ENCODE measurements around the gene SERHL2. TPM values are rescaled to one million over a fixed set of nuclear protein-coding genes. Genes with fewer than 3 reads are reported as not detected.

SERHL2 gene
- total RNA-seq, 1 experiment from 2014 or later = 1.1 TPM

GRCh38 chr22:42620084-42620483 is 66.3 kb downstream of the SERHL2 start:
- CTCF ChIA-PET = interaction anchor here (3.8 kb wide), 1 partner anchor 200 kb away, joined by 13 read pairs; no protein-coding TSS in a partner anchor
- peaks cover 2% of the 10 kb centered on the region; the same call in 1 of the 2 replicates for H3K36me3 Mint-ChIP-seq

More at GRCh38 chr22:42620084-42620483, 66.3 kb downstream of the SERHL2 start:
- ATAC-seq (no peak), DNase-seq (ENCODE audit: low spot score) (no peak)
- POLR2A ChIA-PET = no interaction called here
- H3K4me1 Mint-ChIP-seq = peaks cover 15% of the 10 kb centered on the region
- H3K27ac Mint-ChIP-seq = no peak overlapping the region
- no peak overlapping the region for H3K4me3 Mint-ChIP-seq
- no peaks in the 10 kb centered on the region for H3K27me3 Mint-ChIP-seq (ENCODE audit: low read depth)
- H3K9me3 Mint-ChIP-seq = no peaks in the 10 kb centered on the region
- TF ChIP-seq SOX15 (CRISPR knock-in tag; IDR thresholded peaks at IDR 0.05) (no peak), ZNF532 (CRISPR knock-in tag; IDR thresholded peaks at IDR 0.05; ENCODE audit: borderline replicate concordance) (no peak), ETV6 (CRISPR knock-in tag; IDR thresholded peaks at IDR 0.05) (no peak), NFE2L1 (CRISPR knock-in tag; IDR thresholded peaks at IDR 0.05) (no peak), FOXK1 (CRISPR knock-in tag; IDR thresholded peaks at IDR 0.05) (no peak), TEAD1 (CRISPR knock-in tag; IDR thresholded peaks at IDR 0.05) (no peak), GTF2I (CRISPR knock-in tag; conservative IDR thresholded peaks at IDR 0.05) (no peak), TEAD4 (CRISPR knock-in tag; IDR thresholded peaks at IDR 0.05) (no peak), USF2 (CRISPR knock-in tag; IDR thresholded peaks at IDR 0.05) (no peak), MXD4 (CRISPR knock-in tag; IDR thresholded peaks at IDR 0.05; ENCODE audit: borderline replicate concordance) (no peak), ESRRA (CRISPR knock-in tag; IDR thresholded peaks at IDR 0.05; ENCODE audit: borderline replicate concordance) (no peak), CREM (CRISPR knock-in tag; IDR thresholded peaks at IDR 0.05) (no peak), ZNF121 (CRISPR knock-in tag; IDR thresholded peaks at IDR 0.05) (no peak), JUN (CRISPR knock-in tag; IDR thresholded peaks at IDR 0.05) (no peak), ZMAT4 (CRISPR knock-in tag; IDR thresholded peaks at IDR 0.05) (no peak), STAT6 (CRISPR knock-in tag; conservative IDR thresholded peaks at IDR 0.05; ENCODE audit: low read depth) (no peak)
